ENCODE results near the gene PARD3.

DNA sequence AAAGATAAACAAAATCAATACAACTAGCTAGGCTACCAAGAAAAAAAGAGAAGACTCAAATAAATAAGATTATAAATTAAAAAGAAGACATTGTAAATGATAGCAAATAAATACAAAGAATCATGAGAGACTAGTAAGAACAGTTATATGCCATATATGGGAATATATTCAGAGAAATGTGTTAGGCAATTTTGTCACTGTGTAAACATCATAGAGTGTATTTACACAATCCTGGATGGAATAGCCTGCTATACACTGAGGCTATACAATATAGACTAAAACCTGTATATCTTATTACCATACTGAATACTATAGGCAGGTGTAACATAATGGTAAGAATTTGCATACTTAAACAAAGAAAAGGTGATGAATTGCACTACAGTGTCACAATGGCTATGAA lies 717.4 kb downstream of the PARD3 start:
- TF ChIP-seq, protein P1, sequence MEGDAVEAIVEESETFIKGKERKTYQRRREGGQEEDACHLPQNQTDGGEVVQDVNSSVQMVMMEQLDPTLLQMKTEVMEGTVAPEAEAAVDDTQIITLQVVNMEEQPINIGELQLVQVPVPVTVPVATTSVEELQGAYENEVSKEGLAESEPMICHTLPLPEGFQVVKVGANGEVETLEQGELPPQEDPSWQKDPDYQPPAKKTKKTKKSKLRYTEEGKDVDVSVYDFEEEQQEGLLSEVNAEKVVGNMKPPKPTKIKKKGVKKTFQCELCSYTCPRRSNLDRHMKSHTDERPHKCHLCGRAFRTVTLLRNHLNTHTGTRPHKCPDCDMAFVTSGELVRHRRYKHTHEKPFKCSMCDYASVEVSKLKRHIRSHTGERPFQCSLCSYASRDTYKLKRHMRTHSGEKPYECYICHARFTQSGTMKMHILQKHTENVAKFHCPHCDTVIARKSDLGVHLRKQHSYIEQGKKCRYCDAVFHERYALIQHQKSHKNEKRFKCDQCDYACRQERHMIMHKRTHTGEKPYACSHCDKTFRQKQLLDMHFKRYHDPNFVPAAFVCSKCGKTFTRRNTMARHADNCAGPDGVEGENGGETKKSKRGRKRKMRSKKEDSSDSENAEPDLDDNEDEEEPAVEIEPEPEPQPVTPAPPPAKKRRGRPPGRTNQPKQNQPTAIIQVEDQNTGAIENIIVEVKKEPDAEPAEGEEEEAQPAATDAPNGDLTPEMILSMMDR (IDR thresholded peaks at IDR 0.05) = no peak
- TF ChIP-seq POLR2A (IDR thresholded peaks at IDR 0.05) = no peak
